HG03575 (cell line): ENCODE measurements around the gene KCNJ12.
"Not testable (repeated sequence)": the region's sequence is repeated elsewhere in the genome, so short reads cannot be mapped to it uniquely, and the experiment has no call there.

Experiments
- ATAC-seq: cut with Tn5 transposase; IDR thresholded peaks from one replicate; pipeline ENCODE4 v1.9.1; 2021; ENCODE audit not compliant: unreplicated experiment, insufficient number of reproducible peaks, low FRiP score; ENCODE audit errors: extremely low read depth

KCNJ12 gene

GRCh38 chr17:21378553-21378952 is 2.4 kb downstream of the KCNJ12 start:
- no peak for ATAC-seq

- ATAC-seq, result no peak
These were observed 3.0 kb downstream of the KCNJ12 start for GRCh38 chr17:21379080-21379711.

DNA sequence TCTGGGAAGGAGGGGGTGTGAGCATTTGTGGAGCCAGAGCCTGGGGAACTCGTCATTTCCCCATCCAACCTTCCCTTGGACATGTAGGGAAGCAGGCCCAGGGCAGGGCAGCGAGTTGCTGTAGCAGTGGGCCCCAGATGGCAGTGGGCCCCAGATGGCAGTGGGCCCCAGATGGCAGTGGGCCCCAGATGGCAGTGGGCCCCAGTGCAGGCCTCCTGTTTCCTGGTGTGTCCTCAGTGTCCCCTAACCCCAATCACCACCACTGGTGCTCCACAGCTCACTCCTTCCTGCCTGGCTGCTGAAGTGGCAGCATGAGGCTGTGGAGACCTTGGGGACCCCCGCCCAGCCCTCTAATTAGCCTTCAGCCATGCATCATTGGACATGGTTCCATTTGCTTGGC is 4.5 kb downstream of the KCNJ12 start:
- ATAC-seq, result no peak

DNA sequence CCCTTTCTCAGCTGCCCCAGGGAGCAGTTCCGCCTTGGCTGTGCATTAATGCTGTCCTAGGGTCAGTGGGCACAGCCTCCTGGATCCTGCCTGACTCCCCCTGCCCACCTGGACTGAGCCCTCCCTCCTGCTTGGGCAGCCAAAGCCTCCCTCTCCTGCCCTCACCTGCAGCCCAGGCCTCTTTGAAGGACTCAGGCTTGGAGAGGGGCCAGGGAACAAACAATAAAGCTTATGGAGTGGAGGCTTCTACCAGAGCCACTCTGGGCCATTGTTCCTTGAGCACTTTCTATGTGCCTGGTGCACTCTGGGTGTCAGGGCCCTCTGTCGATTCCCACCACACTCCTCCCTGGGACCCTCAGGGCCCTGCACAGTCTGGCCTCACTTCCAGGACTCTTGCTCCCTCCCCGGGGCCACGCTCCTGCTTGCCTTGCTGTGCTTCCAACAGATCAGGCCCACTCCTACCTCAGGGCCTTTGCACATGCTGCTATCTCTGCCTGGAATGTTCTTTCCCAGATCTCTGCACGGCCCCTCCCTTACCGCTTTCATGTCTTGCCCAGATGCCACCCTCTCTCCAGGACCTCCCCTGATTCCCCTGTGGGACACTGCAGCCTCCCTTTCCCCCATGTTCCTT is 5.0 kb downstream of the KCNJ12 start:
- no peak for ATAC-seq

GRCh38 chr17:21382560-21383495 is 6.7 kb downstream of the KCNJ12 start:
- ATAC-seq, result no peak

DNA sequence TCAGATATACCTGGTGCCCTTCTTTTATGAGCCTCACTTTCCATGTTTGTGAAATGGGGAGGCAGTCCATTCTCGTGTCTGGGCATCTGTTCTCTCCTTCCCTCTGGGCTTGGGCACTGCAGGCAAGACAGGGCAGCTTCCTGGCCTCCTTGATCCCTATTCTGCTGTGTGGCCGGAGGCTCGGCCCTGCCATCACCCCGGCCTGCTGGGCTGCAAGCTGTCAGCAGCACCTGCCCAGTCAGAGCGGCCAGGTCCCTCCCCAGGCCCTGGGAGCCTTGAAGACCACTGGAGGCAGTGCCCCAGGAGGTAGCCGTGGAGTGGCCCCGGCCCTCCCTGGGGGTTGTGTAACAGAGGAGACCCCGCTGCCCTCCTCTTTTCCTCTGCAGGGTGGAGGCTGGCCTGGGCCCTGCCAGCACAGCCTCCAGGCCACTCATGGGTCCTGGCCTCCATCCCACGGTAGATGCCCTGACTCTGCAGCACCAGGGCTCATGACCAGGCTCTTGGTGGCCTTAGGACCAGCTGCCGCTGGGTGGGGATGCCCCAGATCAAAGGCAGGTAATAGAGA is 9.2 kb downstream of the KCNJ12 start:
- ATAC-seq, result no peak

DNA sequence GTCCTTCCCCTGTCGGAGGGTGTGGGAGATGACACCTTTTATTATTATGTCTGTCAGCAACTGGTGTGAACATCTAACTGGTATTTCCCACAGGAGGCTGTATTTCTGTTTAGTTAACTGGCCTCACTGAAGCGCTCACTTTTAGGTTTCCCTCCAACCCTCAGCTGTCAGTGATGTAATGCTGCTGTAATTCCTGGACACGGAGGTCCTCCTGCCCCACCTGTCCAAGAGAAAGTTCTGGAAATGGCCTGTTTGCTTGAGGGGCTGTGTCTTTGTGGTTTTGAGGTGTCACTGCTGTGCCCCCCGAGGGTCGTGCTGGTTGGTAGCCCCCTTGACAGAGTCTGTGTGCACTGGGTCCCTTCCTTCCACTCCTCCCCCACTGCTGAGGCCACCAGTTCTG is 11.5 kb downstream of the KCNJ12 start:
- ATAC-seq, result no peak

DNA sequence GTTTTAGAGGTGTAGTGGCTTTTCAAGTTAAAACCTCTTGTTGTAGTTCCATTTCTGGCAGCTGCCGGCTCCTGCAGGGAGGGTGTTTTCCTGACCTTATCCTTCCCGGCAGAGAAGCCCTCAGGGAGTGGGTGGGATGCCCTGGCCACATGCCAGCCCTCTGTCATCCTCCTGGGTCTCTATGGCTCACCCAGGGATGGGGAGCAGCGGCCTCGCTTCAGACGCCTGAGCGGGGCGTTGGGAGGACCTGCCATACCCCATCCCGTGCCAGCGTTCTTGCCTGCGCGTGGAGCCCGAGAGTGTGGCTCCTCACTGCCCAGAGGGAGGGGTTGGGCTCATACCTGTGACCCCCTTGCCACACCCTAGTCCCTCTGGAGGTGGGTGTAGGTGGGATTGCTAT is 11.9 kb downstream of the KCNJ12 start:
- ATAC-seq, result no peak

DNA sequence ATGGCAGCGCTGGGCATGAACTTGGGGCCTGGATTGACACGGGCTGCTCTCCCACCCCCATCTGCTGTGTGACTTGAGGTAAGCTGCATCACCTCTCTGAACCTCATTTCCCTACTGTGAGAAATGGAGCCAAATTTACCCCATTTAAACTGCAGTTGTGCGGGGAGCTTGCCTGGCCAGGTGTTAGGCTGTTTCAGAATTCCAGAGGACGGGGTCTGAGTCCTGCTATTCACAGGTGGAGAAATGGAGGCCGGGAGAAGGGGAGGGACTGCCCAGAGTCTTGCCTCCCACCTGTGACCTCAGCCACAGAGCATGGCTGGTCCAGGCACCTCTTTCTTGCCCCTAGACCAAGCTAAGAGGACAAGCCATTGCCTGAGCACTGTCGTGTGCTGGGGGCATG is 12.8 kb downstream of the KCNJ12 start:
- no peak for ATAC-seq

DNA sequence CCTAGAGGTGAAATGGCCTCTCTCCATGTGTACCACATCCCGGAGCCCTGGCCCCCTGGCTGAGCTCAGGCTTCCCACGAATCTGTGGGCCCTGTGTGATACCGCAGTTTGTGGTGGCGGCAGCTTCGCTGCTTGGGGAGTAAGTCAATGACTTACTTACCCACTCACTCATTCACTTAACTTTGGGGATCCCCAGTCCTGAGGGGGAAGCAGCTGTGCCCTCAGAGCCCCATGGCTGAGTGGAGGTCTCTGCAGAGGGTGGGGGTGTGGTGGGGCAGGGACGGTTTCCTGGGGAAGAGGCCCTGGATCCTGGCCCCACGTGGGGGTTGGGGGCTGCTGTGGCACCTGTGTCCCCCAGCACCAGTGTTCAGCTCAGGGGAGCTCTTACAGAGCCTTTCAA is 13.2 kb downstream of the KCNJ12 start:
- no peak for ATAC-seq

DNA sequence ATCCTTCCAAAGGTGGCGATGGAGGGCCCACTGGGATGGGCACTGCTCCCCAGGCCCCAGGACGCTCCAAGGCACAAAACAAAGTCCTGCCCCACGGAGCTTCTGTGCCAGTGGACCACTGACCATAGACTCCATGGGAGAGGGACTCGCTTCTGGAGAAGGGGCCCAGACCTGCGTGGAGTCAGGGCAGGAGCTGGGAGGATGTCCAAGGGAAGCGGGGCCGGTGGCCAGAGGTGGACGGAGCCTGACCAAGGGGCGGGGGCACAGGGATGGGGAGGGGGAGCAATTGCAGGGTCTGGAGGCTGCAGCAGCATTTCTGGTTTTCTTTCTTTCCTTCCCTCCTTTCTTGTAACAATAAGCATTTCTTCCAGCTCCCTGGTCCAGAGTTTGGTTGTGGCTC is 14.1 kb downstream of the KCNJ12 start:
- ATAC-seq, result no peak

- ATAC-seq, result no peak
These were observed 16.1 kb downstream of the KCNJ12 start for GRCh38 chr17:21392266-21392665.

DNA sequence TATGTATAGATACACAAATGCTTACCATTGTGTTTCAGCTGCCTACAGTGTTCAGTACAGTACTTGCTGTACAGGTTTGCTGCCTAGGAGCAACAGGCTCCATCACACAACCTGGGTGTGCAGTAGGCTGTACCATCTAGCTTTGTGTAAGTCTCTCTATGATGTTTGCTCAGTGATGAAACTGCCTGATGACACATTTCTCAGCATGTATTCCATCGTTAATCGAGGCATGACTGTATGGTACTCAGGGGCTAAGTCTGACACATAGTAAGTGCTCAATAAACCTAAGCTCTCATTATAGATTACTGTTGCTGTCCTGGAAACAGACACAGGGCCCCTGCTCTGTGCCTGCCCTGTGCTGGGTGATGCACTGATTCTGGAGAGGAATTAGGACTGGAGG is 18.1 kb downstream of the KCNJ12 start:
- no peak for ATAC-seq

GRCh38 chr17:21395764-21396163 is 19.6 kb downstream of the KCNJ12 start:
- no peak for ATAC-seq

GRCh38 chr17:21396237-21396636 is 20.1 kb downstream of the KCNJ12 start:
- no peak for ATAC-seq

GRCh38 chr17:21397341-21398190 is 21.4 kb downstream of the KCNJ12 start:
- ATAC-seq, result no peak

DNA sequence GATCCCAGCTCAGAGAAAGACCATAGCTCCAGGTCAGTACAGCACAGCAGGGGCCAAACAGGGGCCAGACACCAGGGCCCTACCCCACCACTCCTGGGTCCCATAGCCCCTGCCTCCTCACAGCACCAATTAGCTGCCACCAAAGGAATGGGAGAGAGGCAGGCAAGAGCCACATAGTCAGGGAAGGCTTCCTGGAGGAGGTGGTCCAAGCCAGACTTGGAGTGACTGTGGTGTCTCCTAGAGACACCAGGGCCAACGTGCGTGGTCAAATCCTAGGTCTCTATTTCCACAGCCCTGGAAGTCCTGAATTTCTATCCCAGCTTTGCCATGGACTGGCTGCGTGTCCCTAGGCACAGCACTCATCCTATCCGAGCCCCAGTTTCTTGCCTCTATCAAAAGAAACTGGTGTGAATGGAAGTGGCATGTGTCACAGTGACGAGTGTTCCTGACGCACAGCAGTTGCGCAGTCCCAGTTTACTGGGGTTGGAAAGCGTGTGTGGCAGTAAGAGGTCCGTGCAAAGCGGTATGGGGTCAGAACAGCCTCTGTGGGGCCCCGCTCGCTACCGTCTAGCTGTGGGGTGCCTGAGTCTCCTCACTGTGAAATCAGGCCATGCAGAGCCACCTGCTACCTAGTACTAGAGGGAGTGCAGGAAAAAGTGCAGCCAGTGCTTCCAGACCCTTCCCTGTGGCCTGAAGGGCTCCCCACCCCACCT is 23.5 kb downstream of the KCNJ12 start:
- no peak for ATAC-seq

DNA sequence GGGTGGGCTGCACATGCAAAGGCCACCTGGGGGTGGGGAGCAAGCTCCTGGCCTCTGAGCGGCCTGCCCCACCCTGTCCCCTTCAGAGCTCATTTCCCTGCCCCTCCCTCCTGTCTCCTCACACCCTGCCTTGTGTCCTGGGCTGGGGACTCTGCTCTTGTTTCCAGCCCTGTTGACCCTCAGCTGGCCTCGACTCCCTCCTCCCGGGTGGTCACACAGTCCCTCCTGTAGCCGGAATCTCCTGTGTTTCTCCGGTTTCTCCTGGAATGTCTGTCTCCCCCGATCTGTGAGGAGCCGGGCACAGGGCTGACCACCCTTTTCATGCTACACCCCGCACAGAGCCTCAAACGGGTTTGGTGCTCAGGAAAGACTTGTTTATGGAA is 24.0 kb downstream of the KCNJ12 start:
- not testable (repeated sequence) for ATAC-seq
